GM12865 (cell line): ENCODE data around the gene SMG5.

Source experiments
- DNase-seq: peaks from one replicate; pipeline ENCODE4 v3.0.0; 2010; ENCODE audit warnings: low read depth
- H3K4me3 ChIP-seq: 2 replicates; pipeline ENCODE4 v1.5.1; 2011; ENCODE audit warnings: mild to moderate bottlenecking, low read depth, low read length, control low read depth
- TF ChIP-seq, protein P1 (sequence below): IDR thresholded peaks from 2 replicates; pipeline ENCODE4 v1.5.1; 2011; ENCODE audit warnings: low read length, control low read depth, low read depth, inconsistent platforms; ENCODE audit not compliant: insufficient read depth; ENCODE audit errors: missing control alignments

The SMG5 gene

GRCh38 chr1:156238248-156238647, 44.4 kb downstream of the SMG5 start:
- H3K4me3 ChIP-seq = no peak overlapping the region
- TF ChIP-seq, protein P1, sequence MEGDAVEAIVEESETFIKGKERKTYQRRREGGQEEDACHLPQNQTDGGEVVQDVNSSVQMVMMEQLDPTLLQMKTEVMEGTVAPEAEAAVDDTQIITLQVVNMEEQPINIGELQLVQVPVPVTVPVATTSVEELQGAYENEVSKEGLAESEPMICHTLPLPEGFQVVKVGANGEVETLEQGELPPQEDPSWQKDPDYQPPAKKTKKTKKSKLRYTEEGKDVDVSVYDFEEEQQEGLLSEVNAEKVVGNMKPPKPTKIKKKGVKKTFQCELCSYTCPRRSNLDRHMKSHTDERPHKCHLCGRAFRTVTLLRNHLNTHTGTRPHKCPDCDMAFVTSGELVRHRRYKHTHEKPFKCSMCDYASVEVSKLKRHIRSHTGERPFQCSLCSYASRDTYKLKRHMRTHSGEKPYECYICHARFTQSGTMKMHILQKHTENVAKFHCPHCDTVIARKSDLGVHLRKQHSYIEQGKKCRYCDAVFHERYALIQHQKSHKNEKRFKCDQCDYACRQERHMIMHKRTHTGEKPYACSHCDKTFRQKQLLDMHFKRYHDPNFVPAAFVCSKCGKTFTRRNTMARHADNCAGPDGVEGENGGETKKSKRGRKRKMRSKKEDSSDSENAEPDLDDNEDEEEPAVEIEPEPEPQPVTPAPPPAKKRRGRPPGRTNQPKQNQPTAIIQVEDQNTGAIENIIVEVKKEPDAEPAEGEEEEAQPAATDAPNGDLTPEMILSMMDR = no peak

DNA sequence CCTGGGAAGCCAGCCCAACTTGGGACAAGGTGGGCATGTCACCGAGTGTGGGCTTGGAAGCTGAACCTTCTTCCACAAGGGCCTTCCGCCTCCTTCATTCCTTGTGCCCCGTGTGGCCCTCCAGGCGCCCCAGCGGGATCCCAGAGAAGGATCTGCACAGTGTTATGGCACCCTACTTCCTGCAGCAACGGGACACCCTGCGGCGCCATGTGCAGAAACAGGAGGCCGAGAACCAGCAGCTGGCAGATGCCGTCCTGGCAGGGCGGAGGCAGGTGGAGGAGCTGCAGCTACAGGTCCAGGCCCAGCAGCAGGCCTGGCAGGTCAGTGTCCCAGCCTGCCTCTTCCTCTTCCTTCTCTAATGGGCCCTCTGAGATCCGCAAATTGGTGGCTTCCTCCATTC, 46.5 kb downstream of the SMG5 start:
- DNase-seq = no peak
- TF ChIP-seq, protein P1 = no peak
- no peak overlapping the region for H3K4me3 ChIP-seq

More at GRCh38 chr1:156238248-156238647, 44.4 kb downstream of the SMG5 start:
- no peak for DNase-seq

DNA sequence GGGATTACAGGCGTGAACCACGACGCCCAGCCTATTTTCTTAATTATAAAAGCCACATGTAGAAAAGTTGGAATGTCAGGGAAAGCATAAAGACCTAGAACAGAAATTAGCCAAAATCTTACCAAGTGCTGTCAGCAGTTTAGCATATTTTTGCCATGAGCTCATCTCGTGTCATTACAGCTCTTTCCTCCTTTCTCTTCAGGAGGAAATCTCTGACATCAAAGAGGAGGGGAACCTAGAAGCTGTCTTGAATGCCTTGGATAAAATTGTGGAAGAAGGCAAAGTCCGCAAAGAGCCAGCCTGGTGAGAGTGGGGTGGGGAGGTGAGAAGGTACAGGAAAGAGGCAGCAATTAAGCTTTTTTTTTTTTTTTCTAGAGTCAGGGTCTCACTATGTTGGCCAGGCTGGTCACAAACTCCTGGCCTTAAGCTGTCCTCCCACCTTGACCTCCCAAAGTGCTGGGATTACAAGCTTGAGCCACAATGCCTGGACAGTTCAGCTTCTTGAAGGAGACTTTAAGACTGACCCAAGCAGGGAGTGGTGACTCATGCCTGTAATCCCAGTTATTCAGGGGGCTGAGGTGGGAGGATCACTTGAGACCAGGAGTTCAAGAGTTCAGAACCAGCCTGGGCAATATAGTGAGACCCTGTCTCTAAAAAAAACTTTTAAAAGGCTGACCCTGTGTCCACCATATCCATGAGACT, 49.0 kb downstream of the SMG5 start:
- TF ChIP-seq, protein P1 = no peak
- DNase-seq = no peak

GRCh38 chr1:156232201-156232894, 50.3 kb downstream of the SMG5 start:
- no peak for DNase-seq
- TF ChIP-seq, protein P1 = no peak
- no peak overlapping the region for H3K4me3 ChIP-seq

More for the DNA sequence above, 49.0 kb downstream of the SMG5 start:
- H3K4me3 ChIP-seq = no peak overlapping the region

DNA sequence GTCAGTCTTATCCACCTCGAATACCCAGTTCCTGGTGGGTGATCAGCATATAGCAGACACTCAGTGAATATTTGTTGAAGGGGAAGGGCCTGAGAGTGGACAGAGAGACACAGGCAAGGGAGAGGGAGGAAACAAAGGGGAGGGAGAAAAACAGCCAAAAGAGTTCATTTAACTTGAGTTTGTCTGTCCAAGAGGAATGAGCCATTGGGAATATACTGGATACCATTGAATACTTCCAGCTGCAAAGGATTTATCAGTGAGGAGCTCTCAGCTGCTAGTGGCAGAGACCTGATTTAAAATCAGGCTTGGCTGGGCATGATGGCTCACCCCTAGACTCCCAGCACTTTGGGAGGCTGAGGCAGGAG, 52.2 kb downstream of the SMG5 start:
- H3K4me3 ChIP-seq = no peak overlapping the region
- no peak for DNase-seq
- TF ChIP-seq, protein P1 = no peak

GRCh38 chr1:156229809-156230472, 52.7 kb downstream of the SMG5 start:
- TF ChIP-seq, protein P1 = no peak
- no peak for DNase-seq

More at GRCh38 chr1:156229809-156230472, 52.7 kb downstream of the SMG5 start:
- no peak overlapping the region for H3K4me3 ChIP-seq
